Measurements from ENCODE around the gene JPH4.

- TF ChIP-seq, protein P1, sequence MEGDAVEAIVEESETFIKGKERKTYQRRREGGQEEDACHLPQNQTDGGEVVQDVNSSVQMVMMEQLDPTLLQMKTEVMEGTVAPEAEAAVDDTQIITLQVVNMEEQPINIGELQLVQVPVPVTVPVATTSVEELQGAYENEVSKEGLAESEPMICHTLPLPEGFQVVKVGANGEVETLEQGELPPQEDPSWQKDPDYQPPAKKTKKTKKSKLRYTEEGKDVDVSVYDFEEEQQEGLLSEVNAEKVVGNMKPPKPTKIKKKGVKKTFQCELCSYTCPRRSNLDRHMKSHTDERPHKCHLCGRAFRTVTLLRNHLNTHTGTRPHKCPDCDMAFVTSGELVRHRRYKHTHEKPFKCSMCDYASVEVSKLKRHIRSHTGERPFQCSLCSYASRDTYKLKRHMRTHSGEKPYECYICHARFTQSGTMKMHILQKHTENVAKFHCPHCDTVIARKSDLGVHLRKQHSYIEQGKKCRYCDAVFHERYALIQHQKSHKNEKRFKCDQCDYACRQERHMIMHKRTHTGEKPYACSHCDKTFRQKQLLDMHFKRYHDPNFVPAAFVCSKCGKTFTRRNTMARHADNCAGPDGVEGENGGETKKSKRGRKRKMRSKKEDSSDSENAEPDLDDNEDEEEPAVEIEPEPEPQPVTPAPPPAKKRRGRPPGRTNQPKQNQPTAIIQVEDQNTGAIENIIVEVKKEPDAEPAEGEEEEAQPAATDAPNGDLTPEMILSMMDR (IDR thresholded peaks at IDR 0.05) = no peak
- TF ChIP-seq POLR2A (IDR thresholded peaks at IDR 0.05) = no peak
These were observed 20.1 kb downstream of the JPH4 start for GRCh38 chr14:23558346-23559009.
